Endothelial cell of umbilical vein (primary cell): ENCODE results near the gene WRAP73.

Experiments used
- EZH2 ChIP-seq: IDR thresholded peaks from 2 replicates; pipeline ENCODE4 v1.6.1; 2012; ENCODE audit warnings: borderline replicate concordance, low read depth, mild to moderate bottlenecking, moderate library complexity, low read length, inconsistent platforms; ENCODE audit not compliant: severe bottlenecking
- FOS ChIP-seq: IDR thresholded peaks from 2 replicates; pipeline ENCODE4 v1.6.1; 2011; ENCODE audit warnings: mild to moderate bottlenecking, low read length, moderate library complexity, borderline replicate concordance; ENCODE audit not compliant: insufficient read depth
- GATA2 ChIP-seq: IDR thresholded peaks from 2 replicates; pipeline ENCODE4 v1.7.0; 2011; ENCODE audit warnings: low read depth, mild to moderate bottlenecking, moderate library complexity, mixed read lengths, low read length; ENCODE audit not compliant: insufficient read length, insufficient read depth
- MYC ChIP-seq: IDR thresholded peaks from one replicate; pipeline ENCODE4 v1.6.1; 2011; ENCODE audit warnings: mild to moderate bottlenecking, low read depth, low read length
- POLR2A ChIP-seq: IDR thresholded peaks from 2 replicates; pipeline ENCODE4 v1.6.1; 2012; ENCODE audit warnings: low read depth, mild to moderate bottlenecking, control low read depth, low read length
- POLR2AphosphoS5 ChIP-seq: IDR thresholded peaks from 2 replicates; pipeline ENCODE4 v1.6.1; 2012; ENCODE audit warnings: low read depth, mild to moderate bottlenecking, control low read depth, low read length, moderate library complexity; ENCODE audit not compliant: insufficient read depth
- TF ChIP-seq, protein P1 (sequence below), 2 donors: IDR thresholded peaks; 1 replicate in 1 of 2; 2 replicates in 1 of 2; pipeline ENCODE4 v1.5.1; 2011; ENCODE audit warnings: low read length in 2 of 2, mild to moderate bottlenecking in 2 of 2, moderate library complexity in 2 of 2, control low read depth in 1 of 2, inconsistent platforms in 1 of 2, low read depth in 1 of 2; ENCODE audit not compliant: insufficient read depth in 1 of 2; ENCODE audit errors: extremely low read depth in 1 of 2
- TF ChIP-seq, protein P2 (sequence below): IDR thresholded peaks from 2 replicates; pipeline ENCODE4 v1.6.1; 2011; ENCODE audit not compliant: insufficient read depth, insufficient read length

DNA sequence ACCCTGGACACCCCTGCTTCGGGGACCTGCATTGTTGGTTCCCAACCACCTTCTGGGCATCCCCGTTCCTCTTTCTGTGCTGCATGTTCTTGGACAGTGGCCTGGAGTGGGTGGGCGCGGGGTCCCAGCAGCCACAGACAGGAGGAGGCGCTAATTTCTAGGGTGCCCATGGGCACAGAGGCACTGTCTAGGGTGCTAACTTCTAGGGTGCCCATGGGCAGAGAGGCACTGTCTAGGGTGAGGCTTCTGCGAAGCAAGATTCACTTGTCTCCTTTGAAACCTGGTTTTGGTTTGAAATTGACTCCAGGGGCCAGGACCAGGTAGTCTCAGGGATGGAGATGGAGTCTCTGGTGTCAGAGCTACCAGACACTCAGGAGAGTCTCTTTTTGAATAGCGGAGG is 37.8 kb downstream of the WRAP73 start:
- TF ChIP-seq, protein P1, sequence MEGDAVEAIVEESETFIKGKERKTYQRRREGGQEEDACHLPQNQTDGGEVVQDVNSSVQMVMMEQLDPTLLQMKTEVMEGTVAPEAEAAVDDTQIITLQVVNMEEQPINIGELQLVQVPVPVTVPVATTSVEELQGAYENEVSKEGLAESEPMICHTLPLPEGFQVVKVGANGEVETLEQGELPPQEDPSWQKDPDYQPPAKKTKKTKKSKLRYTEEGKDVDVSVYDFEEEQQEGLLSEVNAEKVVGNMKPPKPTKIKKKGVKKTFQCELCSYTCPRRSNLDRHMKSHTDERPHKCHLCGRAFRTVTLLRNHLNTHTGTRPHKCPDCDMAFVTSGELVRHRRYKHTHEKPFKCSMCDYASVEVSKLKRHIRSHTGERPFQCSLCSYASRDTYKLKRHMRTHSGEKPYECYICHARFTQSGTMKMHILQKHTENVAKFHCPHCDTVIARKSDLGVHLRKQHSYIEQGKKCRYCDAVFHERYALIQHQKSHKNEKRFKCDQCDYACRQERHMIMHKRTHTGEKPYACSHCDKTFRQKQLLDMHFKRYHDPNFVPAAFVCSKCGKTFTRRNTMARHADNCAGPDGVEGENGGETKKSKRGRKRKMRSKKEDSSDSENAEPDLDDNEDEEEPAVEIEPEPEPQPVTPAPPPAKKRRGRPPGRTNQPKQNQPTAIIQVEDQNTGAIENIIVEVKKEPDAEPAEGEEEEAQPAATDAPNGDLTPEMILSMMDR (IDR thresholded peaks at IDR 0.05; ENCODE audit: extremely low read depth in 1 of 2, insufficient read depth in 1 of 2, low read depth in 1 of 2, low read length in 2 of 2): no peak
- TF ChIP-seq MYC: no peak
- no peak for TF ChIP-seq EZH2
- TF ChIP-seq, protein P2, sequence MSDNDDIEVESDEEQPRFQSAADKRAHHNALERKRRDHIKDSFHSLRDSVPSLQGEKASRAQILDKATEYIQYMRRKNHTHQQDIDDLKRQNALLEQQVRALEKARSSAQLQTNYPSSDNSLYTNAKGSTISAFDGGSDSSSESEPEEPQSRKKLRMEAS: no peak
- no peak for TF ChIP-seq POLR2AphosphoS5
- TF ChIP-seq POLR2A: no peak
- no peak for TF ChIP-seq FOS
- no peak for TF ChIP-seq GATA2
